ENCODE results near the gene ATF2. TPM values are rescaled to one million over a fixed set of nuclear protein-coding genes. Genes with fewer than 3 reads are reported as not detected.

Gene ATF2
- total and polyA plus RNA-seq, 2 of the 8 experiments (the other 6 are each of a cell fraction or from before 2014, with no cell fraction given), result 31.2 to 46.5 TPM

DNA sequence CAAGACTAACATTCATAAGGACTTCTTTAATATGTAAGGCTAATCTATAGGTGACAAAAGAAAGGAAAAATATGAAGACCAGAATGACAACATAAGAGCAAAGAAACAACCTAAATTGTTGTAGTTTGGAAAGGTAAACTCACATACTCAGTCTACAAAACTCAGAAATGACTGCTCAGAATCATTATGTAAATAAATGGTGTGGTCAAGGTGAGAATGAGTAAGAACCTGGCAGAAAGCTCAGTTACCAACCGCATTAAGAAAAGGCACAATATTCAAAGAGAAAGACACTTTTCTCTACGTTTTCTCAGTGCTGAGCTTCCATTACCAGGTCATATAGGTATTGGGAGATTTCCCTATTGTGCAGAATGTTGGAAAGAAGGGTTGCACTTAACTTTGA lies 15.8 kb downstream of the ATF2 start (continued):
- TF ChIP-seq, protein P1, sequence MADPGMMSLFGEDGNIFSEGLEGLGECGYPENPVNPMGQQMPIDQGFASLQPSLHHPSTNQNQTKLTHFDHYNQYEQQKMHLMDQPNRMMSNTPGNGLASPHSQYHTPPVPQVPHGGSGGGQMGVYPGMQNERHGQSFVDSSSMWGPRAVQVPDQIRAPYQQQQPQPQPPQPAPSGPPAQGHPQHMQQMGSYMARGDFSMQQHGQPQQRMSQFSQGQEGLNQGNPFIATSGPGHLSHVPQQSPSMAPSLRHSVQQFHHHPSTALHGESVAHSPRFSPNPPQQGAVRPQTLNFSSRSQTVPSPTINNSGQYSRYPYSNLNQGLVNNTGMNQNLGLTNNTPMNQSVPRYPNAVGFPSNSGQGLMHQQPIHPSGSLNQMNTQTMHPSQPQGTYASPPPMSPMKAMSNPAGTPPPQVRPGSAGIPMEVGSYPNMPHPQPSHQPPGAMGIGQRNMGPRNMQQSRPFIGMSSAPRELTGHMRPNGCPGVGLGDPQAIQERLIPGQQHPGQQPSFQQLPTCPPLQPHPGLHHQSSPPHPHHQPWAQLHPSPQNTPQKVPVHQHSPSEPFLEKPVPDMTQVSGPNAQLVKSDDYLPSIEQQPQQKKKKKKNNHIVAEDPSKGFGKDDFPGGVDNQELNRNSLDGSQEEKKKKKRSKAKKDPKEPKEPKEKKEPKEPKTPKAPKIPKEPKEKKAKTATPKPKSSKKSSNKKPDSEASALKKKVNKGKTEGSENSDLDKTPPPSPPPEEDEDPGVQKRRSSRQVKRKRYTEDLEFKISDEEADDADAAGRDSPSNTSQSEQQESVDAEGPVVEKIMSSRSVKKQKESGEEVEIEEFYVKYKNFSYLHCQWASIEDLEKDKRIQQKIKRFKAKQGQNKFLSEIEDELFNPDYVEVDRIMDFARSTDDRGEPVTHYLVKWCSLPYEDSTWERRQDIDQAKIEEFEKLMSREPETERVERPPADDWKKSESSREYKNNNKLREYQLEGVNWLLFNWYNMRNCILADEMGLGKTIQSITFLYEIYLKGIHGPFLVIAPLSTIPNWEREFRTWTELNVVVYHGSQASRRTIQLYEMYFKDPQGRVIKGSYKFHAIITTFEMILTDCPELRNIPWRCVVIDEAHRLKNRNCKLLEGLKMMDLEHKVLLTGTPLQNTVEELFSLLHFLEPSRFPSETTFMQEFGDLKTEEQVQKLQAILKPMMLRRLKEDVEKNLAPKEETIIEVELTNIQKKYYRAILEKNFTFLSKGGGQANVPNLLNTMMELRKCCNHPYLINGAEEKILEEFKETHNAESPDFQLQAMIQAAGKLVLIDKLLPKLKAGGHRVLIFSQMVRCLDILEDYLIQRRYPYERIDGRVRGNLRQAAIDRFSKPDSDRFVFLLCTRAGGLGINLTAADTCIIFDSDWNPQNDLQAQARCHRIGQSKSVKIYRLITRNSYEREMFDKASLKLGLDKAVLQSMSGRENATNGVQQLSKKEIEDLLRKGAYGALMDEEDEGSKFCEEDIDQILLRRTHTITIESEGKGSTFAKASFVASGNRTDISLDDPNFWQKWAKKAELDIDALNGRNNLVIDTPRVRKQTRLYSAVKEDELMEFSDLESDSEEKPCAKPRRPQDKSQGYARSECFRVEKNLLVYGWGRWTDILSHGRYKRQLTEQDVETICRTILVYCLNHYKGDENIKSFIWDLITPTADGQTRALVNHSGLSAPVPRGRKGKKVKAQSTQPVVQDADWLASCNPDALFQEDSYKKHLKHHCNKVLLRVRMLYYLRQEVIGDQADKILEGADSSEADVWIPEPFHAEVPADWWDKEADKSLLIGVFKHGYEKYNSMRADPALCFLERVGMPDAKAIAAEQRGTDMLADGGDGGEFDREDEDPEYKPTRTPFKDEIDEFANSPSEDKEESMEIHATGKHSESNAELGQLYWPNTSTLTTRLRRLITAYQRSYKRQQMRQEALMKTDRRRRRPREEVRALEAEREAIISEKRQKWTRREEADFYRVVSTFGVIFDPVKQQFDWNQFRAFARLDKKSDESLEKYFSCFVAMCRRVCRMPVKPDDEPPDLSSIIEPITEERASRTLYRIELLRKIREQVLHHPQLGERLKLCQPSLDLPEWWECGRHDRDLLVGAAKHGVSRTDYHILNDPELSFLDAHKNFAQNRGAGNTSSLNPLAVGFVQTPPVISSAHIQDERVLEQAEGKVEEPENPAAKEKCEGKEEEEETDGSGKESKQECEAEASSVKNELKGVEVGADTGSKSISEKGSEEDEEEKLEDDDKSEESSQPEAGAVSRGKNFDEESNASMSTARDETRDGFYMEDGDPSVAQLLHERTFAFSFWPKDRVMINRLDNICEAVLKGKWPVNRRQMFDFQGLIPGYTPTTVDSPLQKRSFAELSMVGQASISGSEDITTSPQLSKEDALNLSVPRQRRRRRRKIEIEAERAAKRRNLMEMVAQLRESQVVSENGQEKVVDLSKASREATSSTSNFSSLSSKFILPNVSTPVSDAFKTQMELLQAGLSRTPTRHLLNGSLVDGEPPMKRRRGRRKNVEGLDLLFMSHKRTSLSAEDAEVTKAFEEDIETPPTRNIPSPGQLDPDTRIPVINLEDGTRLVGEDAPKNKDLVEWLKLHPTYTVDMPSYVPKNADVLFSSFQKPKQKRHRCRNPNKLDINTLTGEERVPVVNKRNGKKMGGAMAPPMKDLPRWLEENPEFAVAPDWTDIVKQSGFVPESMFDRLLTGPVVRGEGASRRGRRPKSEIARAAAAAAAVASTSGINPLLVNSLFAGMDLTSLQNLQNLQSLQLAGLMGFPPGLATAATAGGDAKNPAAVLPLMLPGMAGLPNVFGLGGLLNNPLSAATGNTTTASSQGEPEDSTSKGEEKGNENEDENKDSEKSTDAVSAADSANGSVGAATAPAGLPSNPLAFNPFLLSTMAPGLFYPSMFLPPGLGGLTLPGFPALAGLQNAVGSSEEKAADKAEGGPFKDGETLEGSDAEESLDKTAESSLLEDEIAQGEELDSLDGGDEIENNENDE (IDR thresholded peaks at IDR 0.05; ENCODE audit: insufficient replicate concordance, low read length), result no peak
- TF ChIP-seq TAF1 (IDR thresholded peaks at IDR 0.05; ENCODE audit: low read depth, low read length) (no peak), NRF1 (IDR thresholded peaks at IDR 0.05; ENCODE audit: low read depth, low read length) (no peak), ZNF274 (IDR thresholded peaks at IDR 0.05; ENCODE audit: borderline replicate concordance, extremely low read depth, low read length) (no peak), SRF (IDR thresholded peaks at IDR 0.05; ENCODE audit: low read depth, low read length) (no peak), POLR2A (IDR thresholded peaks at IDR 0.05; ENCODE audit: control extremely low read depth in 1 of 2, low read depth in 2 of 2, low read length in 2 of 2) (no peak), SP4 (IDR thresholded peaks at IDR 0.05; ENCODE audit: low read length) (no peak)
- TF ChIP-seq, protein P2, sequence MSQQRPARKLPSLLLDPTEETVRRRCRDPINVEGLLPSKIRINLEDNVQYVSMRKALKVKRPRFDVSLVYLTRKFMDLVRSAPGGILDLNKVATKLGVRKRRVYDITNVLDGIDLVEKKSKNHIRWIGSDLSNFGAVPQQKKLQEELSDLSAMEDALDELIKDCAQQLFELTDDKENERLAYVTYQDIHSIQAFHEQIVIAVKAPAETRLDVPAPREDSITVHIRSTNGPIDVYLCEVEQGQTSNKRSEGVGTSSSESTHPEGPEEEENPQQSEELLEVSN (IDR thresholded peaks at IDR 0.05), result no peak
